Central memory CD8-positive, alpha-beta T cell (primary cell): ENCODE measurements around the gene F8.
A peak's percentile ranks its signal among the peaks of the same experiment; 100 is the strongest.

Experiments used
- ATAC-seq: fragments of 150-1000 bp; cut with Tn5 transposase; replicated peaks from 2 replicates; pipeline ENCODE4 v1.10.0; 2022; ENCODE audit warnings: mild to moderate bottlenecking, moderate FRiP score, moderate number of reproducible peaks; ENCODE audit not compliant: poor library complexity, severe bottlenecking; ENCODE audit errors: extremely low read depth
- DNase-seq, 2 donors: peaks; one replicate each; pipeline ENCODE4 v3.0.0; 2021; ENCODE audit warnings: low spot score in 2 of 2
- H3K27ac Mint-ChIP-seq: one replicate; pipeline ENCODE4 v1.8.0; 2022; ENCODE audit warnings: low read depth, mild to moderate bottlenecking, moderate library complexity, mixed read lengths
- H3K27me3 Mint-ChIP-seq: one replicate; pipeline ENCODE4 v1.8.0; 2022; ENCODE audit warnings: mixed read lengths
- H3K36me3 Mint-ChIP-seq: one replicate; pipeline ENCODE4 v1.8.0; 2022; ENCODE audit warnings: mild to moderate bottlenecking, moderate library complexity, mixed read lengths; ENCODE audit not compliant: insufficient read depth
- H3K4me1 Mint-ChIP-seq: one replicate; pipeline ENCODE4 v1.8.0; 2022; ENCODE audit warnings: mixed read lengths
- H3K4me3 Mint-ChIP-seq: one replicate; pipeline ENCODE4 v1.8.0; 2022; ENCODE audit warnings: mild to moderate bottlenecking, moderate library complexity, mixed read lengths
- H3K9me3 Mint-ChIP-seq: one replicate; pipeline ENCODE4 v1.8.0; 2022; ENCODE audit warnings: mixed read lengths

The F8 gene

GRCh38 chrX:155022585-155022984 is at the start of gene F8:
Gene F8 (minus strand): TSS chrX:155022723. CDS start chrX:155022552, 171 bp downstream.
- DNase-seq (no peak), ATAC-seq (no peak)
- Mint-ChIP-seq H3K4me3 (no peak within 1 kb of the TSS), H3K9me3 (no peaks in the 10 kb centered on the region), H3K27me3 (no peaks in the 10 kb centered on the region), H3K36me3 (peaks cover 10% of the 10 kb centered on the region), H3K27ac (no peak within 1 kb of the TSS), H3K4me1 (no peaks in the 10 kb centered on the region)

GRCh38 chrX:155071694-155072280 is 49.3 kb upstream of the F8 start:
- no peaks in the 10 kb centered on the region for H3K9me3 Mint-ChIP-seq
- ATAC-seq (peak; percentile 10), DNase-seq (no peak)
- H3K36me3 Mint-ChIP-seq: peaks cover 21% of the 10 kb centered on the region
- peak overlapping the region; percentile 82 for H3K4me3 Mint-ChIP-seq
- peaks cover 49% of the 10 kb centered on the region for H3K4me1 Mint-ChIP-seq
- H3K27me3 Mint-ChIP-seq: no peaks in the 10 kb centered on the region
- H3K27ac Mint-ChIP-seq: peak overlapping the region; percentile 89

GRCh38 chrX:155070975-155071693 is 48.6 kb upstream of the F8 start, which contains the start of the genes BRCC3, CMC4 and MTCP1:
Gene BRCC3 (plus strand): TSS chrX:155071508. CDS start chrX:155071528, 20 bp downstream.
Gene CMC4 (minus strand): TSS chrX:155071136. CDS start chrX:155064023, 7,113 bp downstream.
Gene MTCP1 (minus strand): TSS chrX:155071136. CDS start chrX:155066010, 5,126 bp downstream.
- peak within 1 kb of the TSS; percentile 82 for H3K4me3 Mint-ChIP-seq
- peak within 1 kb of the TSS; percentile 89 for H3K27ac Mint-ChIP-seq
- H3K36me3 Mint-ChIP-seq: peaks cover 18% of the 10 kb centered on the region
- no peaks in the 10 kb centered on the region for H3K27me3 Mint-ChIP-seq
- peaks cover 49% of the 10 kb centered on the region for H3K4me1 Mint-ChIP-seq
- no peaks in the 10 kb centered on the region for H3K9me3 Mint-ChIP-seq
- DNase-seq (peak; percentile 44 to 55), ATAC-seq (peak; percentile 78)

- Mint-ChIP-seq H3K4me1 (peaks cover 46% of the 10 kb centered on the region), H3K9me3 (no peaks in the 10 kb centered on the region), H3K27ac (peak overlapping the region; percentile 89), H3K36me3 (peaks cover 14% of the 10 kb centered on the region), H3K4me3 (peak overlapping the region; percentile 82), H3K27me3 (no peaks in the 10 kb centered on the region)
- peak in 1 of 2 donors; percentile 12 for DNase-seq
- ATAC-seq: no peak
These were observed 48.1 kb upstream of the F8 start for GRCh38 chrX:155070663-155070974.

GRCh38 chrX:155070038-155070437 is 47.5 kb upstream of the F8 start:
- Mint-ChIP-seq H3K27me3 (no peaks in the 10 kb centered on the region), H3K4me3 (peak overlapping the region; percentile 82), H3K27ac (peak overlapping the region; percentile 89), H3K4me1 (peaks cover 41% of the 10 kb centered on the region), H3K36me3 (peaks cover 12% of the 10 kb centered on the region), H3K9me3 (no peaks in the 10 kb centered on the region)
- no peak for ATAC-seq
- DNase-seq: no peak

GRCh38 chrX:155069414-155069813 is 46.9 kb upstream of the F8 start:
- no peak for ATAC-seq
- H3K27ac Mint-ChIP-seq: peak overlapping the region; percentile 89
- H3K9me3 Mint-ChIP-seq: no peaks in the 10 kb centered on the region
- peak overlapping the region; percentile 82 for H3K4me3 Mint-ChIP-seq
- no peaks in the 10 kb centered on the region for H3K27me3 Mint-ChIP-seq
- peaks cover 12% of the 10 kb centered on the region for H3K36me3 Mint-ChIP-seq
- peaks cover 38% of the 10 kb centered on the region for H3K4me1 Mint-ChIP-seq
- DNase-seq: no peak

- Mint-ChIP-seq H3K9me3 (no peaks in the 10 kb centered on the region), H3K27me3 (no peaks in the 10 kb centered on the region), H3K4me1 (peaks cover 27% of the 10 kb centered on the region), H3K27ac (no peak overlapping the region), H3K36me3 (peaks cover 11% of the 10 kb centered on the region), H3K4me3 (no peak overlapping the region)
- DNase-seq (no peak), ATAC-seq (no peak)
These were observed 45.6 kb upstream of the F8 start for GRCh38 chrX:155068165-155068564.

GRCh38 chrX:155065035-155065734 is 42.7 kb upstream of the F8 start:
- Mint-ChIP-seq H3K27me3 (no peaks in the 10 kb centered on the region), H3K9me3 (no peaks in the 10 kb centered on the region), H3K4me3 (no peak overlapping the region), H3K27ac (no peak overlapping the region), H3K36me3 (peaks cover 11% of the 10 kb centered on the region), H3K4me1 (peaks cover 8% of the 10 kb centered on the region)
- no peak for DNase-seq
- no peak for ATAC-seq

- no peak for DNase-seq
- H3K27me3 Mint-ChIP-seq: no peaks in the 10 kb centered on the region
- H3K4me1 Mint-ChIP-seq: peaks cover 8% of the 10 kb centered on the region
These were observed 39.2 kb upstream of the F8 start for GRCh38 chrX:155061760-155062159.

GRCh38 chrX:155056877-155057792 is 34.6 kb upstream of the F8 start:
- H3K4me3 Mint-ChIP-seq: peak overlapping the region; percentile 57
- H3K9me3 Mint-ChIP-seq: no peaks in the 10 kb centered on the region
- peaks cover 19% of the 10 kb centered on the region for H3K4me1 Mint-ChIP-seq
- H3K36me3 Mint-ChIP-seq: peaks cover 14% of the 10 kb centered on the region
- ATAC-seq (peak; percentile 60), DNase-seq (peak; percentile 15 to 35)
- no peak overlapping the region for H3K27ac Mint-ChIP-seq
- no peaks in the 10 kb centered on the region for H3K27me3 Mint-ChIP-seq

More at GRCh38 chrX:155061760-155062159, 39.2 kb upstream of the F8 start:
- H3K36me3 Mint-ChIP-seq: peaks cover 13% of the 10 kb centered on the region
- no peaks in the 10 kb centered on the region for H3K9me3 Mint-ChIP-seq
- H3K4me3 Mint-ChIP-seq: no peak overlapping the region
- H3K27ac Mint-ChIP-seq: no peak overlapping the region
- no peak for ATAC-seq

GRCh38 chrX:155056471-155056870 is 33.9 kb upstream of the F8 start:
- no peaks in the 10 kb centered on the region for H3K9me3 Mint-ChIP-seq
- DNase-seq: no peak
- H3K4me1 Mint-ChIP-seq: peaks cover 19% of the 10 kb centered on the region
- peaks cover 13% of the 10 kb centered on the region for H3K36me3 Mint-ChIP-seq
- H3K27me3 Mint-ChIP-seq: no peaks in the 10 kb centered on the region
- peak; percentile 36 for ATAC-seq
- no peak overlapping the region for H3K27ac Mint-ChIP-seq
- peak overlapping the region; percentile 57 for H3K4me3 Mint-ChIP-seq

GRCh38 chrX:155055494-155055893 is 33.0 kb upstream of the F8 start:
- Mint-ChIP-seq H3K27ac (no peak overlapping the region), H3K4me3 (no peak overlapping the region), H3K27me3 (no peaks in the 10 kb centered on the region), H3K4me1 (peaks cover 19% of the 10 kb centered on the region), H3K36me3 (peaks cover 11% of the 10 kb centered on the region), H3K9me3 (no peaks in the 10 kb centered on the region)
- DNase-seq: no peak
- no peak for ATAC-seq
